ENCODE results near the gene OASL. TPM values are rescaled to one million over a fixed set of nuclear protein-coding genes. Genes with fewer than 3 reads are reported as not detected.

The OASL gene
- polyA plus RNA-seq, 3 donors = 9.9 to 14.9 (median 13.4) TPM

DNA sequence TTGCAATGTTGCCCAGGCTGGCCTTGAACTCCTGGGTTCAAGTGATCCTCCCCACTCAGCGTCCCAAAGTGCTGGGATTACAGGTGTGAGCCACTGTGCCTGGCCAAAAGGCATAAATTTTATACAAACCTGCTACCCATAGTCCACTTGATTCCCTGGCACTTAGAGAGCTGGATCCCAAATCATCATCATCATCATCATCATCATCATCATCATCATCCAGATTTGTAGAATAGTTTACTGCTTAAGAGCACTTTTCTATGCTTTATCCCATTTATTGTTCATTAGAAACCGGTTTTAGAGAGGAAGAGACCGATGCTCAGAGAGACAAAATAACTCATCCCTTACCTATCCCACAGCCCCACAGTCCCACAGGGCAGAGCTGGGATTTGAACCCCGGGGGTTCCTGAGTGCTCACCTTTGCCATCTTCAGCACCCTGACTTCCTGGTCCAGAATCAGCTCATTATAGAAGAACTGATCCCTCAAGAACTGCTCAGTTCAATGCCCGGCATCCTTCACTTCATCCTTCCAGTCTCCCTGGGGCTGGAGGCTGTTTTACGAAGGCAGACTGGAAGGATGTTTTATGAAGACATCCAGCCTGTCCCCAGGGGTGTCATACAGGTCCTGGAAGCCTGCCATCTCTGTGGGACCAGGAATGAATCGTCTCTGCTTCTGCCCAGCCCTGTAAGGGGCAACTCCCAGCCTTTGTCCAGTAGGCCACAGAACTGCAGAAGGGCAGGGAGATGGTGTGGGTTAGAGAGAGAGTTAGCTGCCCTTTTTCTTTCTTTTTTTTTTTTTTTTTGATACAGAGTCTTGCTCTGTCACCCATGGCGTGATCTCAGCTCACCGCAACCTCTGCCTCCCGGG is 20.2 kb upstream of the OASL start:
- peak overlapping the region; percentile 99 for H2AFZ ChIP-seq (ENCODE audit: insufficient read depth, low read depth, low read length, poor library complexity, severe bottlenecking)
- peak overlapping the region in 1 of 2 donors; percentile 95 for H3K27ac ChIP-seq (ENCODE audit: low read depth in 1 of 2, low read length in 2 of 2)
- H3K4me3 Mint-ChIP-seq = peak overlapping the region; percentile 76 to 94
- peaks cover 8 to 16% of the 10 kb centered on the region in 2 donors for H3K4me1 ChIP-seq (ENCODE audit: control insufficient read depth in 1 of 2, insufficient read depth in 2 of 2, low read length in 2 of 2)
- no peaks in the 10 kb centered on the region for H3K27me3 ChIP-seq (ENCODE audit: control insufficient read depth in 2 of 2, insufficient read depth in 2 of 2, low read length in 2 of 2)
- peak overlapping the region in 6 of 7 donors; percentile 83 to 96 (median 95) for H3K27ac Mint-ChIP-seq
- peaks cover 8% of the 10 kb centered on the region for H3K4me1 Mint-ChIP-seq
- no peak overlapping the region for H3K4me2 ChIP-seq (replicated peaks; ENCODE audit: extremely low read depth, low read length, poor library complexity, severe bottlenecking)
- no peaks in the 10 kb centered on the region for H3K9me3 Mint-ChIP-seq
- peaks cover 2 to 3% (median 2%) of the 10 kb centered on the region in 3 donors for H3K27me3 Mint-ChIP-seq (ENCODE audit: low read depth in 3 of 3)
- H3K4me3 ChIP-seq (replicated peaks in 1 of 3; ENCODE audit: low read depth in 2 of 3, low read length in 3 of 3) = no peak overlapping the region
- intact Hi-C loops (cut with micrococcal nuclease) = loop anchor here in 1 of 2 donors (5.0 kb wide), 1 partner anchor 52 kb away; no protein-coding TSS in a partner anchor
- no peak overlapping the region for H3K9ac ChIP-seq (ENCODE audit: insufficient read depth, low read length, poor library complexity, severe bottlenecking)
- no peak for DNase-seq
- no peaks in the 10 kb centered on the region for H3K79me2 ChIP-seq (ENCODE audit: insufficient read depth, low read length)
- H3K36me3 Mint-ChIP-seq = no peaks in the 10 kb centered on the region
- no peaks in the 10 kb centered on the region for H3K36me3 ChIP-seq (replicated peaks in 1 of 2; ENCODE audit: control insufficient read depth in 1 of 2, insufficient read depth in 2 of 2, low read length in 2 of 2)
- no peaks in the 10 kb centered on the region for H4K20me1 ChIP-seq (ENCODE audit: insufficient read depth, low read length)
- TF ChIP-seq, protein P1, sequence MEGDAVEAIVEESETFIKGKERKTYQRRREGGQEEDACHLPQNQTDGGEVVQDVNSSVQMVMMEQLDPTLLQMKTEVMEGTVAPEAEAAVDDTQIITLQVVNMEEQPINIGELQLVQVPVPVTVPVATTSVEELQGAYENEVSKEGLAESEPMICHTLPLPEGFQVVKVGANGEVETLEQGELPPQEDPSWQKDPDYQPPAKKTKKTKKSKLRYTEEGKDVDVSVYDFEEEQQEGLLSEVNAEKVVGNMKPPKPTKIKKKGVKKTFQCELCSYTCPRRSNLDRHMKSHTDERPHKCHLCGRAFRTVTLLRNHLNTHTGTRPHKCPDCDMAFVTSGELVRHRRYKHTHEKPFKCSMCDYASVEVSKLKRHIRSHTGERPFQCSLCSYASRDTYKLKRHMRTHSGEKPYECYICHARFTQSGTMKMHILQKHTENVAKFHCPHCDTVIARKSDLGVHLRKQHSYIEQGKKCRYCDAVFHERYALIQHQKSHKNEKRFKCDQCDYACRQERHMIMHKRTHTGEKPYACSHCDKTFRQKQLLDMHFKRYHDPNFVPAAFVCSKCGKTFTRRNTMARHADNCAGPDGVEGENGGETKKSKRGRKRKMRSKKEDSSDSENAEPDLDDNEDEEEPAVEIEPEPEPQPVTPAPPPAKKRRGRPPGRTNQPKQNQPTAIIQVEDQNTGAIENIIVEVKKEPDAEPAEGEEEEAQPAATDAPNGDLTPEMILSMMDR (IDR thresholded peaks at IDR 0.05) = no peak
- H3K9me3 ChIP-seq (replicated peaks in 1 of 2; ENCODE audit: control insufficient read depth in 1 of 2, insufficient read depth in 1 of 2, low read length in 2 of 2) = no peaks in the 10 kb centered on the region
- 80% methylated on average over 4 of the region's 10 CpGs for WGBS (ENCODE audit: insufficient coverage)

DNA sequence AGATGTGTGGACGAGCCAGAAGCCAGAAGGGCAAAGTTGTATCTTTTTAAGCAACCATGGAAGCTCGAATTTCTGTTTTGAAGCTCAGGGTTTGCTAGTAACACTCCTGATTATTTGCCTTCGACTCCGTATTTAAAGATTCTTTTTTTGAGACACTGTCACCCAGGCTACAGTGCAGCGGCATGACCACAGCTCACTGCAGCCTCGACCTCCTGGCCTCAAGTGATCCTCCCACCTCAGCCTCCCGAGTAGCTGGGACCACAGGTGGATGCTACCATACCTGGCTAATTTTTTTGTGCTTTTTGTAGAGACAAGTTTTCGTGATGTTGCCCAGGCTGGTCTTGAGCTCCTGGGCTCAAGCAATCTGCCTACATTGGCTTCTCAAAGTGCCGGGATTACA is 18.7 kb upstream of the OASL start:
- peaks cover 8% of the 10 kb centered on the region for H3K4me1 Mint-ChIP-seq
- 84% methylated on average over 9 of the region's 9 CpGs for WGBS (ENCODE audit: insufficient coverage)
- no peaks in the 10 kb centered on the region for H3K36me3 Mint-ChIP-seq
- Histone ChIP-seq H2AFZ (ENCODE audit: insufficient read depth, low read depth, low read length, poor library complexity, severe bottlenecking) (no peak overlapping the region), H3K4me3 (replicated peaks in 1 of 3; ENCODE audit: low read depth in 2 of 3, low read length in 3 of 3) (no peak overlapping the region), H3K36me3 (replicated peaks in 1 of 2; ENCODE audit: control insufficient read depth in 1 of 2, insufficient read depth in 2 of 2, low read length in 2 of 2) (no peaks in the 10 kb centered on the region), H4K20me1 (ENCODE audit: insufficient read depth, low read length) (no peaks in the 10 kb centered on the region), H3K27me3 (ENCODE audit: control insufficient read depth in 2 of 2, insufficient read depth in 2 of 2, low read length in 2 of 2) (no peaks in the 10 kb centered on the region), H3K79me2 (ENCODE audit: insufficient read depth, low read length) (no peaks in the 10 kb centered on the region), H3K27ac (ENCODE audit: low read depth in 1 of 2, low read length in 2 of 2) (no peak overlapping the region), H3K4me1 (ENCODE audit: control insufficient read depth in 1 of 2, insufficient read depth in 2 of 2, low read length in 2 of 2) (peaks cover 8 to 16% of the 10 kb centered on the region in 2 donors), H3K4me2 (replicated peaks; ENCODE audit: extremely low read depth, low read length, poor library complexity, severe bottlenecking) (no peak overlapping the region), H3K9ac (ENCODE audit: insufficient read depth, low read length, poor library complexity, severe bottlenecking) (no peak overlapping the region), H3K9me3 (replicated peaks in 1 of 2; ENCODE audit: control insufficient read depth in 1 of 2, insufficient read depth in 1 of 2, low read length in 2 of 2) (no peaks in the 10 kb centered on the region)
- intact Hi-C loops (cut with micrococcal nuclease) = loop anchor here in 1 of 2 donors (5.0 kb wide), 1 partner anchor 50 kb away; no protein-coding TSS in a partner anchor
- H3K4me3 Mint-ChIP-seq = no peak overlapping the region
- peaks cover 0 to 3% (median 2%) of the 10 kb centered on the region in 3 donors for H3K27me3 Mint-ChIP-seq (ENCODE audit: low read depth in 3 of 3)
- TF ChIP-seq, protein P1 (IDR thresholded peaks at IDR 0.05) = no peak
- H3K27ac Mint-ChIP-seq = peak overlapping the region in 1 of 7 donors; percentile 68
- no peak for DNase-seq
- no peaks in the 10 kb centered on the region for H3K9me3 Mint-ChIP-seq

All from CD14-positive monocyte (primary cell).